ENCODE results near the gene LMF1.

LMF1 gene

GRCh38 chr16:877242-878071 lies 93.3 kb downstream of the LMF1 start:
- peak; percentile 49 to 58 (median 53) for DNase-seq

DNA sequence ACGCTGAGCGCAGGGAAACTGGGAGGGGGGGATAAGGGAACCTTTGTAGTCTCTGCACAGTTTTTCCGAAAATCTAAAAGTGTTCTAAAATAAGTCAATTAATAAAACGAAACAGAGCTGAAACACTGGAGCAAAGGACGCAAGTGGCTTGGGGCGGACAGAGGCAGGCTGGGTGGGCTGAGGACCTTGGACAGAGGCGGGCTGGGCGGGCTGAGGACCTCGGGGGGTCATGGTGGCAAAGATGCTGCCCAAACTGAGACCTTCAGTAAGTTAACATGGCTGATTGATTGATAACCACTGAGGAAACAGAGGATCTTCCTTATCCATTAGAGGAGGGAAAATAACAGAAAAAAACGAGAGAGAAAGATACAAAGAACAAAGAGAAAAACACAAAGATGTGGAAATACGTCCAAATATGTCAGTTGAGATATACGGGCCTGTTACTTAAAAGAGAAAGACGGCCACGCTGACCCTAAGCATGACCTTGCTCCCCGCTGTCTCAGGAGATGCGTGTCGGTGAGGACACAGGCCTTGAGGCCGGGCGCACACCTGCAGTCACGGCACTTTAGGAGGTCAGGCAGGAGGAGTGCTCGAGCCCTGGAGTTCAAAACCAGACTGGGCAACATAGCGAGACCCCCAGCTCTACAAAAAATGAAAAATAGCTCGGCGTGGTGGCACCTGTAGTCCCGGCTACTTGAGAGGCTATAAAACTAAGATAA lies 94.1 kb downstream of the LMF1 start:
- DNase-seq: no peak

DNA sequence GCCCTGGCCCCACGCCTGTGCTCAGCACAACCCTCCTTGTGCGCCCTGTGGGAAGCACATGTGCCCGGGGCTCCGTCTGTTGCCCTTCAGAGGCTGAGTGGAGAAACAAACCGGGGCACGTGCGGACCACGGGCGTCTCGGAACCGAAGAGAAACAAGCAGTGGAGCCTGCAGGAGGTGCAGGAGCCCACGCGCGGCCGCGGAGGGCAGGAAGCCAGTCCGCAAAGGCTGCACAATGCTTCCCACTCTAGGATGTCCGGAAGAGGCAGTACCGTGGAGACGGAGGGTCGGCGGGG lies 94.8 kb downstream of the LMF1 start:
- DNase-seq: no peak

GRCh38 chr16:875182-876040 lies 95.4 kb downstream of the LMF1 start:
- no peak for DNase-seq

DNA sequence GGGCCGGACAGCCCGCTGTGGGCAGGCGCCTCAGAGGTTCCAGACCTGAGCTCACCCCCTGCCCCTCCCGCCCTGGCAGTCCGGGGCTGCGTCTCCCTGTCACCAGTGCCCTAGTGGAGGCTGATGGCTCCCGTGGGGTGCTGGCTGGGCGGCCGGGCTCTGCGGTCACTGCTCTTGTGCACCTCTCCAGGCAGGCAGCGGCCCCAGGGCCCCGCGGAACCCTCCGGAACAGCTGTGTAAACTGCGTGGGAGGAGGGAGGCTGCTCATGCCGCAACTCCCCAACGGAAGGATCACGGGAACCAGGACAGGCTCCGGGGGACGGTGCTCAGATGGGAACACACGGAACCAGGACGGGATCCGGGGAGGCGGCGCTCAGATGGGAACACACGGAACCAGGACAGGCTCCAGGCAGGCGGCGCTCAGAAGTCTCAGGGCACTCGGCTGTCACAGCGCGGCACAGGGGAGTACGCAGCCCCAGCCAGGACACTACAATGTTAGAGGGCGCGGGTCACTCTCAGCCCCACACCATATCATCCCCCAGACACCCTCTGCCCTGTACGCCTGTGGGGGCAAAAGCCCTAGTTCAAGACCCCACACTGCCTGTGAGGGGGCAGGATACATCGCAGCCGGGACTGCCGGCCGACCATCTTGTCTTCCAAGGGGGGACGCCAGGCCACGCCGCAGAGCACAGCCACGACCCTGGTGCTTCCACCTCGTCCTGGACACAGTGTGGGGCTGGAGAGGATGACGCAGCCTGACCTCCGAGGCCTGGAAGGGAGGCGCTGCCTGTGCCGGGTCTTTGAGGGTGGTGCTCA lies 96.2 kb downstream of the LMF1 start:
- DNase-seq: no peak

GRCh38 chr16:873889-874288 lies 96.9 kb downstream of the LMF1 start:
- DNase-seq: no peak

DNA sequence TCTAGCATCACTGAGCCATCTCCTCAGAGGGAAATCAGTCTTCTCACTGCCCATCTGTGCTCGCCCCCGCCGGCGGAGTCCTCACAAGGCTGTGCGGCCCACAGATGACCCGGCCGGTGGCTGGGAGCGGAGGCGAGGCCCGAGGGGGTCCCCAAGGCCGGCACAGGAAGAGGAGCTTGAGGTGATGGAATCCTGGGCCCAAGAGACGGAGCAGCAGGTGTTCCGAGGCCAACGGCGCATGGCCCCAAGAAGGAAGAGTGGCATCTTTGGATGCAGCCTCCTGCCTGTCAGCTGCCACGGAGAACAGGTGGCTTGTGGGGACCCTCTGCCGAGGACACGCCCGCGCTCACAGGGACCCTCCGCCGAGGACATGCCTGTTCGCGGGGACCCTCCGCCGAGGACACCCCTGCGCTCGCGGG lies 97.5 kb downstream of the LMF1 start:
- no peak for DNase-seq

DNA sequence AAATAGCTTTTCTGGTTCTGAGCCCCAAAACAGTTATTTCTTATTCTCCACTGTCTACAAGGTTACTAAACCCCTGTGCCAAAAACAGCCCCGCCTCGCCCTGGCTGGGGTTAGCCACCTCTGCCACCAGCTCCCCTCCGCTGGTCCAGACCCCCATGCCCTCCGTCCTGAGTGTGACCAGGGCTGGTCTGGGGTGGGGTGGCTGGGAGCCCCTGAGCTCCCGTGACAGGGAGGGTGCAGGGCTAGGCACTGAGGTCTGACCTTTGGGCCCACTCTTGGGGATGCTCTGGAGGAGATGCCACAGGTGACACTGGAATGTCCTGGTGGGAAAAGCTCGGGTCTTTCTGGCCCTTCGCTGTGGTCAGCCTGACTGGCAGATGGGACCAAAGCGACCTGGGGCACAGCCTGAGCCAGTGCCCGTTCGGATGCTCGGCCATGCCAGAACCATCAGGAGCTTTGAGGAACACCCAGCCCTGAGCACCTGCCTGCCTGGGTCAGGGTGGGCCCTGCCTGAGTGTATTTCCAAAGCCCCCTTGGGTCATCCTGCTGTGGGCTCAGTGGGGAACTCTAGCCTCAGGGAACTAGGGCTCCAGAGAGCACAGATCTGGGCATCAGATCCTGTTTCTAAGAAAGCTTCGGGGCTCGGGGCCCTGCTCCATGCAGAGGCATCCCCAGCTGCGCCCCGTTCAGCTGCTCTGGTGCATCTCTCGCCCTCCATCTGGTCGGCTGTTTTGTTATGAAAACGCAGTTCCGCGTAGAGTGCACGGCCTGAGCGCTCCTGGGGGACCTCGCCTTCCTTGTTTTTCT lies 98.1 kb downstream of the LMF1 start:
- no peak for DNase-seq

GRCh38 chr16:871562-872345 lies 99.0 kb downstream of the LMF1 start:
- no peak for DNase-seq

GRCh38 chr16:870856-871561 lies 99.8 kb downstream of the LMF1 start:
- peak in 1 of 3 donors; percentile 20 for DNase-seq

DNA sequence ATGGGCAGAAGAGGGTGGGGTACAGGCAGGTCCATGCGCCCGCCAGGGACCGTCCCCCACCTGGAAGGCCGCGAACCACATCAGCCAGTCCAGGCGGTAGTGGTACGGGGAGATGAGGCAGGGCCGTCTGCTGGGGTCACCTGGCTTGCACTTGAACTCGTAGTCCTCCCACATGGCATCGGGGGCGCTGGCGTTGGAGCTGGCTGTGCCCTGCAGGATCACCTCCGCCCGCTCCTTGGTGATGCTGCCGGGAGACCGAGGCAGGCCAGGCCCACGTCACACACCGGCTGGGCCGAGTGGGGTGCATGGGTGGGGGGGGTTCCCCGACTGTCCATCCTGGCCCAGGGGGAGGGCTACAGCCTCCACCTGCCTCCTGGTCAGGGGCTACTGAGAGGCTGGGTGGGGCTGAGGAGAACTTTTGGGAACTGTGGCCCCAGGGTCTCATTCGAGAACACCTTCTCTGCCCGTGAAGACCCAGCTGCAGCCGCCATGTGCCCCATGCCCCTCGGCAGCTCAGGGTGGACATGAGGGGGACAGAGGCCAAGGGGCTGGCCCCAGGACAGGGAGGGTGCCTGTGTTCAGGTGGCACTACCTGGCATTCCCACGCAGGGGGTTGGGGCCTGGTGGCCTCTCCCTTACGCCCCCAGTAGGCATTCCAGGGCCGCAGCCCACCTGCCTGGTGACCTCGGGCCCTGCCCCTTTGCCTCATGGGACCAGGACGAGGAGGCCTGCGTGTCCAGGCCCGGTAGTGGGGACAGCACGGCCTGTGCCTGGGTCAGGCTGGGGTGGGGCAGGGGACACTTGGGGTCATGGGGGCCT lies 100.8 kb downstream of the LMF1 start:
- no peak for DNase-seq

- DNase-seq: no peak
These were observed 101.7 kb downstream of the LMF1 start for GRCh38 chr16:868846-869822.

- DNase-seq: no peak
These were observed 102.4 kb downstream of the LMF1 start for GRCh38 chr16:868386-868755.

- no peak for DNase-seq
These were observed 103.1 kb downstream of the LMF1 start for GRCh38 chr16:867421-868385.

DNA sequence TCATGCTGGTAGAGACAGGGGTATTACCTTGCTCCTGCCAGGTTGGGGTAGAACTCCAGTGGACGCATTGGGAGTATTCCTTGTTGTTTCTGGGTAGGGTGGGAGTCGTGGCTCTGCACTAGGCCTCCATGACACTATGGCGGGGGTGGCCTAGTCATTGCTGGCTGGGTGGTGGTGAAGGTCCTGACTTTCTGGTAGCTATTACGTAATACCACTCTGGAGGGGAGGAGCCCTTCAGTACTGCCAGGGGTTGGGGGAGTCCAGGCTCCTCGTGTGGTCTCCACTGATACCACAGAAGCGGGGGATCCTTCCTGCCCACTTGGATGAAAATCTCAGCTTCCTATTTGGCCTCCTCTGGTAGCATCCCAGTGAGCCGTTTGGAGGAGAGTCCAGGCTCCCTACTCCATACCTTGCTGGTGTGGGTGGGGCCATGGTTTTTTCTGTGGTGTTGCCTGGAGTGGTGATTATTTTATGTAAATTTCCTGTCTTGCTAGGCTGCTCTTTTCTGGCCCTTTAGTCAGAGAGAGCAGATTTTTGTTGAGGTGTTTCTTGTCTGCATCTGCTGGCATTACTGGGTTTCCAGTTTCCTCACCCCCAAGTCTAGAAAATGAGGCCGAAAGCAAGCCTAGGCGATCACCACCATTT lies 104.4 kb downstream of the LMF1 start:
- no peak for DNase-seq

DNA sequence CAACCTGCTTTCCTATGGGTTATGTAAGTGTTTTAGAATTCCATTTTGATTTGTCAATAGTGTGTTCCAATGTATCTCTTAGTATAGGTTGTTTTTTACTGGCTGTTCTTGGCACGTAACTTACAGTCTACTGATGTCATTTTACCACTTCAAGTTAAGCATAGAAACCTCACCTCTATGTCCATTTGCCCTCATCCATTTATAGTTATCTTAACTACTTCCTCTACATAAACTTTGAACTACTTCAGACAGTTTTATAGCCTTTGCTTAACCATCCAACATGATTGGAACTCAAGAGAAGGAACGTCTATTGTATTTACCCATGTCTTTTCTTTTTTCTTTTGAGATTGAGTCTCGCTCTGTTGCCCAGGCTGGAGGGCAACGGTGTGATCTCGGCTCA lies 105.8 kb downstream of the LMF1 start:
- DNase-seq: no peak

All from suppressor macrophage treated with lipopolysaccharide for 1 hour (primary cell).